ENCODE measurements around the gene IL10. TPM values are rescaled to one million over a fixed set of nuclear protein-coding genes. Genes with fewer than 3 reads are reported as not detected.
A peak's percentile ranks its signal among the peaks of the same experiment; 100 is the strongest.

IL10 gene
- total RNA-seq, 1 donor from 2014 or later, result 1.4 TPM

DNA sequence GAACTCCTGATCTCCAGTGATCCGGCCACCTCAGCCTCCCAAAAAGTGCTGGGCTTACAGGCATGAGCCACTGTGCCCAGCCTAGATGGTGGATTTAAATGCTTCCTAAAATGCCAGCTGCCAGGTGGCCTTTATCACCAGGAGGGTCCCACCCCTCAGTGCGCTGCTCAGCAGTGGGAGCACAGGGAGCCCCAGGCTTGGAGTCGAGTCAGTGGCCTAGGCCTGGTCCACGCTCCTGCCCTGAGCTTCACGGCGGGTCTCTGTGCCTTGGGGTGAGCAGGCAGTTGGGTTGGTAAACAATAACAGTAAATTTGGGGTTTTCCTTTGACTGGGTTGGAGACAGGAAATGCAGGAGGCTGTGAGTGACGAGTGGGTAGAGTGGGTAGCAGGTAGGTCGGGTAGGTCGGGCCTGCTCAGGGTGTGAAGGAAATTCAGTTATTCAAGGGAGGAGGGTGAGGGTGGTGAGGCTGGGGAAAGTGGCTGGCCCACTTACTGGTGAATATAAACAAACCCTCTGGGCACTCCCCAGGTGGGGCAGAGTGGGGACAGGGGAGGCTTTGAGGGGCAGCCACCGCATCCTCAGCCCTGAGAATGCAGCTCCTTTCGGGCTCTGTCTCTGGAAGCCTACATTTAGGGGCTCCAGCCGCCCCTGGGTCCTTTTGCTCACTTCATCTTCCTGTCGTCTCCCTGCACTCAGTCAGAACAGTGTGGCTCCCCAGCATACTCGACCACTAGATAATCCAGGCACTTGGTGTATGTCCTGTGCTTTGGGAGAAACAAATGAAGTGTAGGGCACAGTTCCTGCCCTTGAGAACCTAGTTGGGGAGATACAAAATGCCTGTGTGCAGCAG lies 35.2 kb downstream of the IL10 start:
- DNase-seq, result no peak
- H3K27ac ChIP-seq, result peak overlapping the region; percentile 39
- H3K4me3 ChIP-seq, result no peak overlapping the region
- peaks cover 29% of the 10 kb centered on the region for H3K4me1 ChIP-seq
- no peaks in the 10 kb centered on the region for H3K9me3 ChIP-seq
- no peaks in the 10 kb centered on the region for H3K27me3 ChIP-seq (ENCODE audit: low read depth)
- ATAC-seq, result peak; percentile 35 to 39
- TF ChIP-seq, protein P1, sequence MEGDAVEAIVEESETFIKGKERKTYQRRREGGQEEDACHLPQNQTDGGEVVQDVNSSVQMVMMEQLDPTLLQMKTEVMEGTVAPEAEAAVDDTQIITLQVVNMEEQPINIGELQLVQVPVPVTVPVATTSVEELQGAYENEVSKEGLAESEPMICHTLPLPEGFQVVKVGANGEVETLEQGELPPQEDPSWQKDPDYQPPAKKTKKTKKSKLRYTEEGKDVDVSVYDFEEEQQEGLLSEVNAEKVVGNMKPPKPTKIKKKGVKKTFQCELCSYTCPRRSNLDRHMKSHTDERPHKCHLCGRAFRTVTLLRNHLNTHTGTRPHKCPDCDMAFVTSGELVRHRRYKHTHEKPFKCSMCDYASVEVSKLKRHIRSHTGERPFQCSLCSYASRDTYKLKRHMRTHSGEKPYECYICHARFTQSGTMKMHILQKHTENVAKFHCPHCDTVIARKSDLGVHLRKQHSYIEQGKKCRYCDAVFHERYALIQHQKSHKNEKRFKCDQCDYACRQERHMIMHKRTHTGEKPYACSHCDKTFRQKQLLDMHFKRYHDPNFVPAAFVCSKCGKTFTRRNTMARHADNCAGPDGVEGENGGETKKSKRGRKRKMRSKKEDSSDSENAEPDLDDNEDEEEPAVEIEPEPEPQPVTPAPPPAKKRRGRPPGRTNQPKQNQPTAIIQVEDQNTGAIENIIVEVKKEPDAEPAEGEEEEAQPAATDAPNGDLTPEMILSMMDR (IDR thresholded peaks at IDR 0.05), result no peak
- peaks cover 35% of the 10 kb centered on the region for H3K36me3 ChIP-seq
- intact Hi-C loops (cut with DNase I), result no loop called here

DNA sequence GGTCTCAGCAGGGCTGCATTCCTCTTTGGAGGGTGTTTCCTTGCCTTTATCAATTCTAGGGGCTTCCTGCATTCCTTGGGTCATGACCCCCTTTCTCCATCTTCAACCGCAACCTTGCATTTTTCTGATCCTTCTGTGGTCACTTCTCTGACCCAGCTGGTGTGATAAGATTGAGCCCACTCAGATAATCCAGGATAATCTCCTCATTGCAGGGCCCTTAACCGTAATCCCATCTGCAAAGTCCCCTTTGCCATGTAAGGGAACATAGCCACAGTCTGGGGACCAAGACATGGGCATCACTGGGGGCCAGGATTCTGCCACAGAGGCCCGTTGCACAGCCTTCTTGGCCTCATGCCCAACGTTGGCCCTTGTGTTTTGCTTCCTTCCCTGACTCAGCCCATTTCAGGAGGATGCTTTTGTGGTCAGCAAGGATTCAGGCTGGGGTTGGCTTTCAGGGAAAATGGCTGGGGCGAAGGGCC lies 36.7 kb downstream of the IL10 start:
- intact Hi-C loops (cut with DNase I), result no loop called here
- H3K36me3 ChIP-seq, result peaks cover 51% of the 10 kb centered on the region
- DNase-seq (no peak), ATAC-seq (no peak)
- TF ChIP-seq, protein P1 (IDR thresholded peaks at IDR 0.05), result no peak
- H3K27ac ChIP-seq, result no peak overlapping the region
- peaks cover 29% of the 10 kb centered on the region for H3K4me1 ChIP-seq
- no peak overlapping the region for H3K4me3 ChIP-seq
- H3K27me3 ChIP-seq (ENCODE audit: low read depth), result no peaks in the 10 kb centered on the region
- no peaks in the 10 kb centered on the region for H3K9me3 ChIP-seq

DNA sequence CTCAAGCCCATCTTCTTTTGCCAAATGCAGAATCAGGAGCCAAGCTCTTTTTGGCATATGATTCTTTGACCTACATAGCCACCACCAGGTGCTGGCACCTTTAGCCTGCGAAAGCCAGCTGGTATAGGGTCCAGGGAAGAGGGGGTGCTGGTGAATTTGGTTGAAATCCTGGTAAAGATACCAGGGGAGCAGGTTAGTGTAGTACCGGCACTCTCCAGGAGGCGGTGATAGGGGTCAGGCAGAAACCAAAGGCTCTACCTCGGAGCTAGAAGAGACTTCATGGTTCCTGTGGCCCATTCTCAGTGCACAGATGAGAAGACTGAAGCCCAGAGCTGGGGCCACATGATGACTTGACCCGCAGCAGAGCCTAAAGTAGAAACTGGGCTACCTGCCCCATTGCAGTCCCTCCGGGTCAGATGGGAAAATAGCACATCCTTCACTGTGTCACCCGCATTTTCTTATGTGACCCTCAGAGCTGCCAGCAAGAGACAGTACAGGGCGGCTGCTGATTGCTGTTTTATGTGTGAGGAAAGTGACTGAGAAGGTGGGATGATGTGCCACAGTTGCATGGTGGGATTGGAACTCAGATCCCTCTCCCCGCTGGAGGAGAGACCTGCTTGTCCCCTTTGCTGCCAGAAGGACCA lies 37.7 kb downstream of the IL10 start:
- Histone ChIP-seq H3K4me1 (peaks cover 25% of the 10 kb centered on the region), H3K27ac (no peak overlapping the region), H3K27me3 (ENCODE audit: low read depth) (no peaks in the 10 kb centered on the region), H3K36me3 (peaks cover 60% of the 10 kb centered on the region), H3K4me3 (no peak overlapping the region), H3K9me3 (no peaks in the 10 kb centered on the region)
- TF ChIP-seq, protein P1 (IDR thresholded peaks at IDR 0.05), result peak; percentile 75
- peak; percentile 47 to 62 for ATAC-seq
- intact Hi-C loops (cut with DNase I), result no loop called here
- no peak for DNase-seq

DNA sequence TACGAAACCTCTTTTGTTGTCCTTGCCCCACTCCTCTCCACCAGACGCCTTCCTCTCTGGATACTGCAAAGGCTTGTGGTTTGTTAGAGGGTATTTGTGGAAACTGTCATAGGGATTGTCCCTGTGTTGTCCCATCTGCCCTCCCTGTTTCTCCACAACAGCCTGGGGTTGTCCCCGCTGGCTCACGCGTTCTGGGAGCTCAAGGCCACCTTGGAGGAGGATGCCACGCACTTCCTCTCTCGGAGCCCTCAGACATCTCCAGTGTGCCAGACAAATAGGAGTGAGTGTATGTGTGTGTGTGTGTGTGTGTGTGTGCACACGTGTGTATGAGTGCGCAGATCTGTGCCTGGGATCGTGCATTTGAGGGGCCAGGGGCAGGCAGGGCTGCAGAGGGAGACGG lies 39.3 kb downstream of the IL10 start:
- H3K4me1 ChIP-seq, result peaks cover 9% of the 10 kb centered on the region
- ATAC-seq, result no peak
- DNase-seq, result no peak
- TF ChIP-seq, protein P1 (IDR thresholded peaks at IDR 0.05), result no peak
- H3K27me3 ChIP-seq (ENCODE audit: low read depth), result no peaks in the 10 kb centered on the region
- H3K36me3 ChIP-seq, result peaks cover 71% of the 10 kb centered on the region
- no peak overlapping the region for H3K4me3 ChIP-seq
- intact Hi-C loops (cut with DNase I), result no loop called here
- no peaks in the 10 kb centered on the region for H3K9me3 ChIP-seq
- no peak overlapping the region for H3K27ac ChIP-seq

DNA sequence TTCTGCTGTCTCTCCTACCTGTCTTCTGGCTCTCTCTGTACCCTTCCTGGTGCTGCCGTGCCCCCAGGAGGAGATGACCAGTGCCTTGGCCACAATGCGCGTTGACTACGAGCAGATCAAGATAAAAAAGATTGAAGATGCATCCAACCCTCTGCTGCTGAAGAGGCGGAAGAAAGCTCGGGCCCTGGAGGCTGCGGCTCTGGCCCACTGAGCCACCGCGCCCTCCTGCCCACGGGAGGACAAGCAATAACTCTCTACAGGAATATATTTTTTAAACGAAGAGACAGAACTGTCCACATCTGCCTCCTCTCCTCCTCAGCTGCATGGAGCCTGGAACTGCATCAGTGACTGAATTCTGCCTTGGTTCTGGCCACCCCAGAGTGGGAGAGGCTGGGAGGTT lies 39.8 kb downstream of the IL10 start:
- H3K4me3 ChIP-seq, result no peak overlapping the region
- no peak overlapping the region for H3K27ac ChIP-seq
- TF ChIP-seq, protein P1 (IDR thresholded peaks at IDR 0.05), result no peak
- peaks cover 71% of the 10 kb centered on the region for H3K36me3 ChIP-seq
- no peaks in the 10 kb centered on the region for H3K27me3 ChIP-seq (ENCODE audit: low read depth)
- DNase-seq, result no peak
- H3K9me3 ChIP-seq, result no peaks in the 10 kb centered on the region
- peaks cover 4% of the 10 kb centered on the region for H3K4me1 ChIP-seq
- ATAC-seq, result no peak
- intact Hi-C loops (cut with DNase I), result no loop called here
